Transverse colon (tissue), 4 donors: Measurements from ENCODE around the gene LTBP2. TPM values are rescaled to one million over a fixed set of nuclear protein-coding genes. Genes with fewer than 3 reads are reported as not detected.

Experiments
- DNase-seq: peaks from one replicate; pipeline ENCODE4 v3.0.0-alpha.2; 2019
- H3K27ac ChIP-seq, 4 donors: fragments of 200-600 bp; sonication (generic); 2 replicates each; pipeline ENCODE4 v1.5.1; 2016 to 2018; ENCODE audit warnings: inconsistent platforms in 4 of 4
- H3K27me3 ChIP-seq: fragments of 200-600 bp; sonication (generic); 2 replicates; pipeline ENCODE4 v1.5.1; 2017; ENCODE audit warnings: inconsistent platforms
- H3K36me3 ChIP-seq, 4 donors: fragments of 200-600 bp; sonication (generic); 2 replicates each; pipeline ENCODE4 v1.5.1; 2017 to 2019; ENCODE audit warnings: inconsistent platforms in 4 of 4
- H3K4me1 ChIP-seq, 4 donors: fragments of 200-600 bp; sonication (generic); 2 replicates each; pipeline ENCODE4 v1.5.1; 2017 to 2020; ENCODE audit warnings: inconsistent platforms in 4 of 4
- H3K4me3 ChIP-seq, 4 donors: fragments of 200-600 bp; sonication (generic); 1 replicate in 1 of 4; 2 replicates in 3 of 4; pipeline versions ENCODE4 v1.5.1 to v1.6.1; 2017 to 2019; ENCODE audit warnings: inconsistent platforms in 4 of 4
- H3K9me3 ChIP-seq, 2 donors: fragments of 200-600 bp; sonication (generic); 2 replicates each; pipeline ENCODE4 v1.5.1; 2017 to 2019; ENCODE audit warnings: inconsistent platforms in 2 of 2
- CTCF ChIP-seq, 5 experiments: fragments of 200-600 bp in 3 of 5; fragments of 450-650 bp in 2 of 5; sonication (generic) in 3 of 5; IDR thresholded peaks; 1 replicate in 2 of 5; 2 replicates in 3 of 5; pipeline ENCODE4 v1.5.1; 2016 to 2017; ENCODE audit warnings: antibody characterized with exemption in 5 of 5, inconsistent platforms in 3 of 5, mild to moderate bottlenecking in 2 of 5, moderate library complexity in 1 of 5
- EP300 ChIP-seq: sonication (generic); formaldehyde crosslinking; IDR thresholded peaks from one replicate; pipeline ENCODE4 v1.6.1; 2017; ENCODE audit warnings: antibody characterized with exemption, low read depth
- POLR2A ChIP-seq: fragments of 450-650 bp; IDR thresholded peaks from one replicate; pipeline ENCODE4 v1.6.1; 2016; ENCODE audit warnings: antibody characterized with exemption, mild to moderate bottlenecking, moderate library complexity
- POLR2AphosphoS5 ChIP-seq, 3 donors: sonication (generic); formaldehyde crosslinking; IDR thresholded peaks; one replicate each; pipeline ENCODE4 v1.6.1; 2016; ENCODE audit warnings: antibody characterized with exemption in 3 of 3
- WGBS, 2 donors: methylation state at CpG; one replicate each; pipeline ENCODE4 v1.1.5; 2018; ENCODE audit warnings: low coverage in 1 of 2; 5-methylcytosine and 5-hydroxymethylcytosine counted together
- in situ Hi-C, 4 donors: fragments of 200-750 bp; cut with MboI; loops; one replicate each; pipeline versions ENCODE4 v1.15.0 to v1.15.1; 2017; ENCODE audit warnings: low sequenced_read_pairs in 3 of 4, low pct_ligation_motif_present in 1 of 4, low pct_unique_long_range_greater_than_20kb in 1 of 4
- intact Hi-C: fragments of 100-400 bp; cut with DNase I; formaldehyde crosslinking; loops from one replicate; pipeline ENCODE4 v1.15.1; 2023; ENCODE audit warnings: low total_unique reads
- total RNA-seq, 4 donors: library from RNA; depleted of rRNA; stranded (reverse); fragments of >200 nt; gene quantifications; one replicate each; pipeline ENCODE4 v1.1.0, GENCODE V29; 2016

The LTBP2 gene
- total RNA-seq, 4 donors from 2014 or later = 9.7 to 15.3 (median 11.9) TPM

DNA sequence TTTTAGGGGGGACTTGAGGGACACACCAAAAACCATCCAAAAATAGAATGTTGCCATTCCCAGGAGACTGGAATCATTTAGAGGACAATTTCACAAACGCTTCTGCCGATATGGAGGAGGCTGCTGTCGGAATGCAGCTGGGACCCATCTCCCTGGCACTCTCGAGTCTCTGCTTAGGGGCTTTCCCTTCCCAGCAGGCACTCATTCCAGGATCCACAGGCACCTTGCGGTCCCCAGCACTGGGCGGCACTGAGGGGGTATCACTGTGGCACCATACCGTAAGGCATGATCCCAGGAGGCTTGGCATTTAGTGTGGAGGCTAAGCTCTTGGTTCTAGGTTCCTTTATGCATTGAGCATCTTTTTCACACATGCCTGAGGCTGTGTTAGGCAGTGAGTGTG lies 36.6 kb upstream of the LTBP2 start:
- 63% methylated on average over 7 of the region's 7 CpGs; no CpG with 5 or more reads in 1 of the 2 donors for WGBS, 2 donors
- in situ Hi-C loops = no loop called here
- no peaks in the 10 kb centered on the region for H3K9me3 ChIP-seq
- TF ChIP-seq EP300 (no peak), POLR2A (no peak), POLR2AphosphoS5 (IDR thresholded peaks at IDR 0.05) (no peak), CTCF (IDR thresholded peaks at IDR 0.05) (no peak)
- no peak for DNase-seq
- H3K27ac ChIP-seq = no peak overlapping the region
- no peaks in the 10 kb centered on the region for H3K4me1 ChIP-seq
- intact Hi-C loops = no loop called here
- no peaks in the 10 kb centered on the region for H3K36me3 ChIP-seq
- H3K4me3 ChIP-seq = no peak overlapping the region
- H3K27me3 ChIP-seq = peaks cover 7% of the 10 kb centered on the region

DNA sequence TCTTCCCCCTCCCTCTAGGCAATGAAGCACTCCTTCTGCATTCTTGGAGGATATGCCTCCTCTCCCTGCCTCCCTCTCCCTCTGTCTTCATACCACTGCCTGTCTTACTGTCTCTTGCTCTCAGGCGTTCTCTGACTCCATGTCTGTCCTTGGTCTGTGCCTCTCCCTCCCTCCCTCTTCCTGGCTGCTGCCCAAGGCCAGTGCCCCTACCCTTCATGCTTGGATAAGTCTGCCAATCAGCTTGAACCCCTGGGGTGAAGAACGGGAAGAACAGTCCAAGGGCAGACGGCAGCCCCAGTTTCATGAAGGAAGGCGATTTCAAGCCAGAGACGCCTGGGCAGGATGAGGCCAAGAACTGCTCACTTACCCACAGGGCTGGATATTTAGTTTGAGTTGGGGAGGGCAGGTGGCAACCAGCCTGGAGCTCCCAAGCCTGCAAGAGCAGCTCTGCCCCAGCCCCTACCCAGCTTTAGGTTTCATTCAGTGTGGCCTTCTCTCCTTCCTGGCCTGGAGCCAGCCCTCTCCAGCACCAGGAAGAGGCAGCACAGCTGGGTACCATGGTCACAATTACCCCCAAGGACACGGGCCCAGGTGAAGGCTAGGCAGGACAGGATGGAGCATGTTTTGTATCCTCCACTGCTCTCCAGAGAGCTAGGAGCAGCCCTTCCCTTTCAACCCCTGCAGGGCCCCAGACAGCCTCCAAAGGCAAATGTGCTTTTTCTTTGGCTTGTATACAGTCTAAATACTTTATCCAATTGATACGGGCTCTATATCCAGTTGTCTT lies 35.8 kb upstream of the LTBP2 start:
- intact Hi-C loops = no loop called here
- no peak for DNase-seq
- H3K9me3 ChIP-seq = no peaks in the 10 kb centered on the region
- in situ Hi-C loops = no loop called here
- TF ChIP-seq CTCF (IDR thresholded peaks at IDR 0.05) (no peak), EP300 (no peak), POLR2AphosphoS5 (IDR thresholded peaks at IDR 0.05) (no peak), POLR2A (no peak)
- H3K36me3 ChIP-seq = no peaks in the 10 kb centered on the region
- 34% methylated on average over 7 of the region's 7 CpGs; no CpG with 5 or more reads in 1 of the 2 donors for WGBS, 2 donors
- H3K4me1 ChIP-seq = no peaks in the 10 kb centered on the region
- no peak overlapping the region for H3K27ac ChIP-seq
- peaks cover 7% of the 10 kb centered on the region for H3K27me3 ChIP-seq
- H3K4me3 ChIP-seq = no peak overlapping the region

GRCh38 chr14:74647061-74647677 lies 35.1 kb upstream of the LTBP2 start:
- Histone ChIP-seq H3K9me3 (no peaks in the 10 kb centered on the region), H3K4me1 (no peaks in the 10 kb centered on the region), H3K36me3 (no peaks in the 10 kb centered on the region), H3K27me3 (peaks cover 7% of the 10 kb centered on the region), H3K4me3 (no peak overlapping the region), H3K27ac (no peak overlapping the region)
- intact Hi-C loops (no loop called here), in situ Hi-C loops (no loop called here)
- no peak for DNase-seq
- 70 to 75% methylated on average over 5 to 11 of the region's 11 CpGs for WGBS, 2 donors
- TF ChIP-seq CTCF (IDR thresholded peaks at IDR 0.05) (no peak), POLR2A (no peak), EP300 (no peak), POLR2AphosphoS5 (IDR thresholded peaks at IDR 0.05) (no peak)

- H3K27me3 ChIP-seq = peaks cover 7% of the 10 kb centered on the region
- intact Hi-C loops (no loop called here), in situ Hi-C loops (no loop called here)
- no peak for TF ChIP-seq POLR2A
- no peak for TF ChIP-seq CTCF (IDR thresholded peaks at IDR 0.05)
- no peak for TF ChIP-seq EP300
- TF ChIP-seq POLR2AphosphoS5 (IDR thresholded peaks at IDR 0.05) = no peak
- no peak overlapping the region for H3K4me3 ChIP-seq
- no peak overlapping the region for H3K27ac ChIP-seq
- no peaks in the 10 kb centered on the region for H3K36me3 ChIP-seq
- 57 to 81% methylated on average over 6 to 13 of the region's 13 CpGs for WGBS, 2 donors
- no peak for DNase-seq
- H3K9me3 ChIP-seq = no peaks in the 10 kb centered on the region
- no peaks in the 10 kb centered on the region for H3K4me1 ChIP-seq
Observed at GRCh38 chr14:74645756-74646470, 33.9 kb upstream of the LTBP2 start.
